ENCODE results near the gene HDAC9.

The HDAC9 gene

GRCh38 chr7:18526368-18526878 is 30.9 kb downstream of the HDAC9 start:
- Histone ChIP-seq H3K27ac (no peak overlapping the region), H3K4me3 (ENCODE audit: low read depth in 1 of 2, low read length in 1 of 2) (no peak overlapping the region), H3K27me3 (no peaks in the 10 kb centered on the region), H3K4me1 (ENCODE audit: control insufficient read depth in 1 of 2, insufficient read depth in 1 of 2, low read depth in 1 of 2, low read length in 1 of 2) (no peaks in the 10 kb centered on the region), H3K36me3 (no peaks in the 10 kb centered on the region), H3K9me3 (no peaks in the 10 kb centered on the region)
- no peak for TF ChIP-seq CTCF (IDR thresholded peaks at IDR 0.05)

- Histone ChIP-seq H3K27ac (no peak overlapping the region), H3K4me1 (ENCODE audit: control insufficient read depth in 1 of 2, insufficient read depth in 1 of 2, low read depth in 1 of 2, low read length in 1 of 2) (no peaks in the 10 kb centered on the region), H3K9me3 (no peaks in the 10 kb centered on the region), H3K36me3 (no peaks in the 10 kb centered on the region), H3K27me3 (no peaks in the 10 kb centered on the region), H3K4me3 (ENCODE audit: low read depth in 1 of 2, low read length in 1 of 2) (no peak overlapping the region)
- TF ChIP-seq CTCF (IDR thresholded peaks at IDR 0.05), result no peak
These were observed 33.7 kb downstream of the HDAC9 start for GRCh38 chr7:18529239-18529638.

GRCh38 chr7:18530224-18531179 is 35.0 kb downstream of the HDAC9 start:
- Histone ChIP-seq H3K4me3 (ENCODE audit: low read depth in 1 of 2, low read length in 1 of 2) (no peak overlapping the region), H3K36me3 (no peaks in the 10 kb centered on the region), H3K27me3 (no peaks in the 10 kb centered on the region), H3K27ac (no peak overlapping the region), H3K4me1 (ENCODE audit: control insufficient read depth in 1 of 2, insufficient read depth in 1 of 2, low read depth in 1 of 2, low read length in 1 of 2) (no peaks in the 10 kb centered on the region), H3K9me3 (no peaks in the 10 kb centered on the region)
- no peak for TF ChIP-seq CTCF (IDR thresholded peaks at IDR 0.05)

GRCh38 chr7:18531539-18531938 is 36.0 kb downstream of the HDAC9 start:
- Histone ChIP-seq H3K27me3 (no peaks in the 10 kb centered on the region), H3K36me3 (no peaks in the 10 kb centered on the region), H3K4me1 (ENCODE audit: control insufficient read depth in 1 of 2, insufficient read depth in 1 of 2, low read depth in 1 of 2, low read length in 1 of 2) (no peaks in the 10 kb centered on the region), H3K9me3 (no peaks in the 10 kb centered on the region), H3K4me3 (ENCODE audit: low read depth in 1 of 2, low read length in 1 of 2) (no peak overlapping the region), H3K27ac (no peak overlapping the region)
- TF ChIP-seq CTCF (IDR thresholded peaks at IDR 0.05), result no peak

- Histone ChIP-seq H3K27me3 (no peaks in the 10 kb centered on the region), H3K9me3 (no peaks in the 10 kb centered on the region), H3K4me1 (ENCODE audit: control insufficient read depth in 1 of 2, insufficient read depth in 1 of 2, low read depth in 1 of 2, low read length in 1 of 2) (no peaks in the 10 kb centered on the region), H3K36me3 (no peaks in the 10 kb centered on the region), H3K4me3 (ENCODE audit: low read depth in 1 of 2, low read length in 1 of 2) (no peak overlapping the region), H3K27ac (no peak overlapping the region)
- no peak for TF ChIP-seq CTCF (IDR thresholded peaks at IDR 0.05)
These were observed 37.3 kb downstream of the HDAC9 start for GRCh38 chr7:18532813-18533212.
